ENCODE results near the gene DSCAML1. TPM values are rescaled to one million over a fixed set of nuclear protein-coding genes. Genes with fewer than 3 reads are reported as not detected.

Gene DSCAML1
- total RNA-seq, 1 donor from 2014 or later = 1.3 TPM

DNA sequence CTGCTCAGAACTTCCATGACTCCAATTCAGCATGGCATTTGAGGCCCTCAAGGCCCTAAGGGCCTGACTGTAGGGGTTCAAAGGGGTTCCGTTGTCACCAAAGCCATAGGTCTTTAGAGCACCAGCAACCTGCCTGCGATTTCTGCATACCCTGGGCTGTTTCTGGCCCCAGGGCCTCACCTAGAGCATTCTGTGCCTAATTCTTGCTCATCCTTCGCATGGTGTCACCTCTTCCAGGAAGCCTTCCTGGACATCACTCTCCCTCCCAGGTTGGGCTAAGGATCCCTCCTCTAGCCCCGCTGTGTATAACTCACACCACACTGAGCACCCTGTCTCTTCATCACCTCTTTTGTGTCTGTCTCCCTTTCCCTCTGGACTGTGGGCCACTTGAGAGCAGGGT is 275.0 kb downstream of the DSCAML1 start:
- no peak for ATAC-seq
- Histone ChIP-seq H3K4me3 (no peak overlapping the region), H3K4me1 (peaks cover 4% of the 10 kb centered on the region), H3K27ac (no peak overlapping the region), H3K27me3 (no peaks in the 10 kb centered on the region), H3K9me3 (no peaks in the 10 kb centered on the region), H3K36me3 (no peaks in the 10 kb centered on the region)
- TF ChIP-seq, protein P1, sequence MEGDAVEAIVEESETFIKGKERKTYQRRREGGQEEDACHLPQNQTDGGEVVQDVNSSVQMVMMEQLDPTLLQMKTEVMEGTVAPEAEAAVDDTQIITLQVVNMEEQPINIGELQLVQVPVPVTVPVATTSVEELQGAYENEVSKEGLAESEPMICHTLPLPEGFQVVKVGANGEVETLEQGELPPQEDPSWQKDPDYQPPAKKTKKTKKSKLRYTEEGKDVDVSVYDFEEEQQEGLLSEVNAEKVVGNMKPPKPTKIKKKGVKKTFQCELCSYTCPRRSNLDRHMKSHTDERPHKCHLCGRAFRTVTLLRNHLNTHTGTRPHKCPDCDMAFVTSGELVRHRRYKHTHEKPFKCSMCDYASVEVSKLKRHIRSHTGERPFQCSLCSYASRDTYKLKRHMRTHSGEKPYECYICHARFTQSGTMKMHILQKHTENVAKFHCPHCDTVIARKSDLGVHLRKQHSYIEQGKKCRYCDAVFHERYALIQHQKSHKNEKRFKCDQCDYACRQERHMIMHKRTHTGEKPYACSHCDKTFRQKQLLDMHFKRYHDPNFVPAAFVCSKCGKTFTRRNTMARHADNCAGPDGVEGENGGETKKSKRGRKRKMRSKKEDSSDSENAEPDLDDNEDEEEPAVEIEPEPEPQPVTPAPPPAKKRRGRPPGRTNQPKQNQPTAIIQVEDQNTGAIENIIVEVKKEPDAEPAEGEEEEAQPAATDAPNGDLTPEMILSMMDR (IDR thresholded peaks at IDR 0.05) = no peak
- intact Hi-C loops (cut with DNase I) = no loop called here
- DNase-seq = no peak

DNA sequence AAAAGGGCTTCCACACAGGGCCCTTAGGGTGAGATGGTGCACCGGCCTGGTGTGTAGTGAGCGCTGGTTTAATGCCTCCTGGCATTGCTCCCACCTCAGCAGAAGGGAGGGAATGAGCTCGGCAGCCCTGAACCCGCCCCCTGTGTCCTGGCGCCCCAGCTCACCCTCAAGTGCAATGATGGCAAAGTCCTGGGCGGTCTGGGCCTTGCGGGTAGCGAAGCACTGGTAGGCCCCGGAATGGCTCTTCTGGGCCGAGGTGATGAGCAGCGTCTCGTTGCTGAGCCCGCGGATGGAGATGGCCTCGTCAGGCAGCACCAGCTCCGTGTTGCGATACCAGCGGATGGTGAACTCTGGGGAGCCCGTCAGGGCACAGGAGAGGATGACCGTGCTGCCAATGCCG is 276.1 kb downstream of the DSCAML1 start:
- TF ChIP-seq, protein P1 (IDR thresholded peaks at IDR 0.05) = no peak
- no peaks in the 10 kb centered on the region for H3K36me3 ChIP-seq
- H3K4me3 ChIP-seq = no peak overlapping the region
- no peak for DNase-seq
- H3K4me1 ChIP-seq = peaks cover 4% of the 10 kb centered on the region
- no peaks in the 10 kb centered on the region for H3K9me3 ChIP-seq
- no peaks in the 10 kb centered on the region for H3K27me3 ChIP-seq
- no peak overlapping the region for H3K27ac ChIP-seq
- intact Hi-C loops (cut with DNase I) = no loop called here
- no peak for ATAC-seq

DNA sequence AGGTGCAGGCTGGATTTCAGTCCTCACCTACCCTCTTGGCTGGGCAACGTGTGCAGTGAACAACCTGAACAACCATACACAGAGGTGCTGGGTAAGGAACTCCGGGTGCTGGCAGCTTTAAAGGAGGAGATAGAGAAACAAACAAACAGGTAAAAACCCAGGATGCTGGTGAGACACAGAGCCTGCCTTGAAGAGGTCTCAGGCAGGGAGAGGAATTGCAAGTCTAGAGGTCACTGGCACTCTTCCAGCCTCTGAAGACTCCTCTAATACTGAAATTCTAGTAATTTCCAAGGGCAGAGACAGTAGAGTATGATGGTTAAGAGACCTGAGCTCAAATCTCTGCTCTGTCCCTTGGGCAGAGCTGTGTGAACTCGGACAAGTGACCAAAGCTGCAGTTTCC is 276.8 kb downstream of the DSCAML1 start:
- Histone ChIP-seq H3K4me1 (peaks cover 4% of the 10 kb centered on the region), H3K36me3 (no peaks in the 10 kb centered on the region), H3K27ac (no peak overlapping the region), H3K9me3 (no peaks in the 10 kb centered on the region), H3K27me3 (no peaks in the 10 kb centered on the region), H3K4me3 (no peak overlapping the region)
- DNase-seq = no peak
- ATAC-seq = no peak
- TF ChIP-seq, protein P1 (IDR thresholded peaks at IDR 0.05) = no peak
- intact Hi-C loops (cut with DNase I) = no loop called here

DNA sequence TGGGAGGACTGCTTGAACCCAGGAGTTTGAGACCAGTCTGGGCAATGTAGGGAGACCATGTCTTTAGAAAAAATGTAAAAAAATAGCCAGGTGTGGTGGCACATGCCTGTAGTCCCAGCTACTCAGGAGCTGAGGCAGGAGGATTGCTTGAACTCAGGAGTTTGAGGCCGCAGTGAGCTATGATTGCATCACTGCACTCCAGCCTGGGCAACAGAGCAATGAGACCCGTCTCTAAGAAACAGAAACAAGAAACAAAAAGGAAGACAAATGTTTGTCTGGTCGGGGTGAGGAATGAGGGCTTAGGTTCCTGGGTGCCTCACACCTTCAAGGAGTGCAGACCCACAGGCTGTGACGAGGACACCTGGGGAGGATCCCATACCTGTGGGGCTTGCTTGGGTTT is 277.4 kb downstream of the DSCAML1 start:
- ATAC-seq (peak; percentile 37), DNase-seq (no peak)
- H3K27ac ChIP-seq = no peak overlapping the region
- TF ChIP-seq, protein P1 (IDR thresholded peaks at IDR 0.05) = no peak
- intact Hi-C loops (cut with DNase I) = no loop called here
- H3K4me1 ChIP-seq = peaks cover 4% of the 10 kb centered on the region
- no peaks in the 10 kb centered on the region for H3K27me3 ChIP-seq
- no peaks in the 10 kb centered on the region for H3K36me3 ChIP-seq
- no peaks in the 10 kb centered on the region for H3K9me3 ChIP-seq
- no peak overlapping the region for H3K4me3 ChIP-seq

DNA sequence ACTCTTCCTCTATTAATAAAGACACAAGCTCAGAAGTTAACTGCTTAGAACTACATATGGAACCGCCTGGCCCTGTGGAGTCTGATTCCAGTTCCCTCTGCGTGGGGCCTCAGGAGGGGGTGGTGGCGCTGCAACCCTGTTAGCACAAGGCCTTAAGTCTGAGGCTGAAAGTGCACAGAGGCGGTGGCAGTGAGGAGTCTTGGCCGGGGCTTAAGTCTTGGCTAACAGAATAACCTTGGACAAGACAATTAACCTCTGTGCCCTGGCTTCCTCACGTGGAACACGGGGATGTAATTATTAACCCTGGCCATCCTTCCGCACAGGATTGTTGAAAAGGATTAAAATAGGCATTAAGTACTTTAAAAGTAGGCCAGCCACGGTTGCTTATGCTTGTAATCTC is 277.8 kb downstream of the DSCAML1 start:
- H3K27ac ChIP-seq = no peak overlapping the region
- no peak for ATAC-seq
- TF ChIP-seq, protein P1 (IDR thresholded peaks at IDR 0.05) = no peak
- no peak overlapping the region for H3K4me3 ChIP-seq
- no peaks in the 10 kb centered on the region for H3K27me3 ChIP-seq
- intact Hi-C loops (cut with DNase I) = no loop called here
- no peaks in the 10 kb centered on the region for H3K36me3 ChIP-seq
- H3K9me3 ChIP-seq = no peaks in the 10 kb centered on the region
- H3K4me1 ChIP-seq = peaks cover 4% of the 10 kb centered on the region
- DNase-seq = no peak

DNA sequence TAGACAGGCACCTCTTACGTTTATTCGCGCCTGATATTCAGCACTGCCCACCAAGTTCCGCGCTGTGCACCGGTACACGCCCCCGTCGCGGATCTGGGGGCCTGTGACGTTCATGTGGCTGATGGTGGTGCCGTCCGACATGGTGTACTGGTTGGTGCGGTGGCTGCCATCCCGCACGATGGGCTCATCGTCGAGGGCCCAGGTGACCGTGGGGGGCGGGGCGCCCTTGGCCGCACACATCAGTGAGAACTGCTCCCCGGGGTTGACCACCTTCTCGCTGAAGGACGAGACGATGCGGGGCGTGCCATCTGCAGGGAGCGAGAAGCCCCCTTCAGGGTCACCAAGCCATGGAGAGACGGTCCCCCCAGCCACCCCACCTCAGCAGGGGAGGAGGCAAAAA is 278.6 kb downstream of the DSCAML1 start:
- Histone ChIP-seq H3K27me3 (no peaks in the 10 kb centered on the region), H3K9me3 (no peaks in the 10 kb centered on the region), H3K4me3 (no peak overlapping the region), H3K4me1 (peaks cover 4% of the 10 kb centered on the region), H3K36me3 (no peaks in the 10 kb centered on the region), H3K27ac (no peak overlapping the region)
- intact Hi-C loops (cut with DNase I) = no loop called here
- no peak for DNase-seq
- no peak for ATAC-seq
- TF ChIP-seq, protein P1 (IDR thresholded peaks at IDR 0.05) = no peak
